SJCRH30 (cell line): ENCODE measurements around the gene SLC35F3. TPM values are rescaled to one million over a fixed set of nuclear protein-coding genes. Genes with fewer than 3 reads are reported as not detected.

Source experiments
- DNase-seq, 2 experiments: peaks; one replicate each; pipeline ENCODE4 v3.0.0-alpha.2; 2015 to 2020
- H3K27ac ChIP-seq: fragments of 250-450 bp; sonication (Bioruptor Pico); 2 replicates; pipeline ENCODE4 v1.5.1; 2020; ENCODE audit warnings: mild to moderate bottlenecking, moderate library complexity
- H3K27me3 ChIP-seq: fragments of 250-450 bp; sonication (Bioruptor Pico); 2 replicates; pipeline ENCODE4 v1.5.1; 2020; ENCODE audit warnings: mild to moderate bottlenecking, moderate library complexity
- H3K36me3 ChIP-seq: fragments of 250-450 bp; sonication (Bioruptor Pico); 2 replicates; pipeline ENCODE4 v1.5.1; 2020; ENCODE audit warnings: mild to moderate bottlenecking, moderate library complexity
- H3K4me1 ChIP-seq: fragments of 250-450 bp; sonication (Bioruptor Pico); 2 replicates; pipeline ENCODE4 v1.5.1; 2020; ENCODE audit warnings: mild to moderate bottlenecking, moderate library complexity
- H3K4me3 ChIP-seq: fragments of 250-450 bp; sonication (Bioruptor Pico); 2 replicates; pipeline ENCODE4 v1.5.1; 2020; ENCODE audit warnings: mild to moderate bottlenecking, moderate library complexity
- H3K9me3 ChIP-seq: fragments of 250-450 bp; sonication (Bioruptor Pico); replicated peaks from 2 replicates; pipeline ENCODE4 v1.5.1; 2020; ENCODE audit warnings: mild to moderate bottlenecking, moderate library complexity
- total RNA-seq: library from RNA; depleted of rRNA; stranded (reverse); fragments of >200 nt; shearing (Covaris generic); gene quantifications from 2 replicates; pipeline ENCODE4 v1.2.3, GENCODE V29; 2014

Gene SLC35F3
- total RNA-seq, 1 experiment from 2014 or later, result not detected

GRCh38 chr1:234072793-234073192 is 168.3 kb downstream of the SLC35F3 start:
- Histone ChIP-seq H3K4me3 (no peak overlapping the region), H3K4me1 (no peaks in the 10 kb centered on the region), H3K36me3 (no peaks in the 10 kb centered on the region), H3K27ac (no peak overlapping the region), H3K9me3 (no peaks in the 10 kb centered on the region), H3K27me3 (no peaks in the 10 kb centered on the region)
- DNase-seq, result no peak

- no peaks in the 10 kb centered on the region for H3K9me3 ChIP-seq
Observed at GRCh38 chr1:234078143-234078542, 173.7 kb downstream of the SLC35F3 start.

GRCh38 chr1:234079896-234080295 is 175.4 kb downstream of the SLC35F3 start:
- no peaks in the 10 kb centered on the region for H3K9me3 ChIP-seq
- no peak for DNase-seq
- no peak overlapping the region for H3K27ac ChIP-seq
- H3K4me1 ChIP-seq, result no peaks in the 10 kb centered on the region
- no peaks in the 10 kb centered on the region for H3K27me3 ChIP-seq
- no peaks in the 10 kb centered on the region for H3K36me3 ChIP-seq
- H3K4me3 ChIP-seq, result no peak overlapping the region

More at GRCh38 chr1:234078143-234078542, 173.7 kb downstream of the SLC35F3 start:
- Histone ChIP-seq H3K4me3 (no peak overlapping the region), H3K27ac (no peak overlapping the region), H3K36me3 (no peaks in the 10 kb centered on the region), H3K4me1 (no peaks in the 10 kb centered on the region), H3K27me3 (no peaks in the 10 kb centered on the region)
- DNase-seq, result no peak

GRCh38 chr1:234083460-234083859 is 179.0 kb downstream of the SLC35F3 start:
- no peaks in the 10 kb centered on the region for H3K4me1 ChIP-seq
- H3K4me3 ChIP-seq, result no peak overlapping the region
- H3K27ac ChIP-seq, result no peak overlapping the region
- no peaks in the 10 kb centered on the region for H3K9me3 ChIP-seq
- H3K27me3 ChIP-seq, result no peaks in the 10 kb centered on the region
- DNase-seq, result no peak
- H3K36me3 ChIP-seq, result no peaks in the 10 kb centered on the region

- no peak overlapping the region for H3K4me3 ChIP-seq
- H3K27ac ChIP-seq, result no peak overlapping the region
- H3K36me3 ChIP-seq, result no peaks in the 10 kb centered on the region
- no peaks in the 10 kb centered on the region for H3K4me1 ChIP-seq
- no peaks in the 10 kb centered on the region for H3K27me3 ChIP-seq
- no peaks in the 10 kb centered on the region for H3K9me3 ChIP-seq
- DNase-seq, result no peak
Observed at GRCh38 chr1:234089396-234089795, 184.9 kb downstream of the SLC35F3 start.

- H3K27me3 ChIP-seq, result no peaks in the 10 kb centered on the region
- H3K27ac ChIP-seq, result no peak overlapping the region
- H3K4me1 ChIP-seq, result no peaks in the 10 kb centered on the region
- DNase-seq, result no peak
- H3K4me3 ChIP-seq, result no peak overlapping the region
- no peaks in the 10 kb centered on the region for H3K9me3 ChIP-seq
- no peaks in the 10 kb centered on the region for H3K36me3 ChIP-seq
Observed at GRCh38 chr1:234090212-234091064, 186.0 kb downstream of the SLC35F3 start.

GRCh38 chr1:234091065-234091401 is 186.6 kb downstream of the SLC35F3 start:
- no peaks in the 10 kb centered on the region for H3K4me1 ChIP-seq
- H3K4me3 ChIP-seq, result no peak overlapping the region
- DNase-seq, result no peak
- H3K27me3 ChIP-seq, result no peaks in the 10 kb centered on the region
- no peaks in the 10 kb centered on the region for H3K9me3 ChIP-seq
- no peak overlapping the region for H3K27ac ChIP-seq
- H3K36me3 ChIP-seq, result no peaks in the 10 kb centered on the region

- no peak overlapping the region for H3K27ac ChIP-seq
- no peak overlapping the region for H3K4me3 ChIP-seq
- no peaks in the 10 kb centered on the region for H3K9me3 ChIP-seq
- DNase-seq, result peak in 1 of 2 experiments; percentile 9
- no peaks in the 10 kb centered on the region for H3K4me1 ChIP-seq
- no peaks in the 10 kb centered on the region for H3K27me3 ChIP-seq
- no peaks in the 10 kb centered on the region for H3K36me3 ChIP-seq
Observed at GRCh38 chr1:234091876-234092275, 187.4 kb downstream of the SLC35F3 start.

GRCh38 chr1:234093107-234093506 is 188.6 kb downstream of the SLC35F3 start:
- Histone ChIP-seq H3K9me3 (no peaks in the 10 kb centered on the region), H3K27ac (no peak overlapping the region), H3K36me3 (no peaks in the 10 kb centered on the region), H3K4me3 (no peak overlapping the region), H3K4me1 (no peaks in the 10 kb centered on the region), H3K27me3 (no peaks in the 10 kb centered on the region)
- no peak for DNase-seq

- Histone ChIP-seq H3K9me3 (no peaks in the 10 kb centered on the region), H3K27ac (no peak overlapping the region), H3K4me3 (no peak overlapping the region), H3K27me3 (no peaks in the 10 kb centered on the region), H3K36me3 (no peaks in the 10 kb centered on the region), H3K4me1 (no peaks in the 10 kb centered on the region)
- DNase-seq, result no peak
Observed at GRCh38 chr1:234093741-234094140, 189.3 kb downstream of the SLC35F3 start.

GRCh38 chr1:234094172-234094571 is 189.7 kb downstream of the SLC35F3 start:
- H3K27me3 ChIP-seq, result no peaks in the 10 kb centered on the region
- H3K27ac ChIP-seq, result no peak overlapping the region
- H3K36me3 ChIP-seq, result no peaks in the 10 kb centered on the region
- H3K9me3 ChIP-seq, result no peaks in the 10 kb centered on the region
- no peaks in the 10 kb centered on the region for H3K4me1 ChIP-seq
- H3K4me3 ChIP-seq, result no peak overlapping the region
- DNase-seq, result no peak

- DNase-seq, result no peak
- no peaks in the 10 kb centered on the region for H3K4me1 ChIP-seq
- H3K4me3 ChIP-seq, result no peak overlapping the region
- no peak overlapping the region for H3K27ac ChIP-seq
- no peaks in the 10 kb centered on the region for H3K9me3 ChIP-seq
- no peaks in the 10 kb centered on the region for H3K27me3 ChIP-seq
- H3K36me3 ChIP-seq, result no peaks in the 10 kb centered on the region
Observed at GRCh38 chr1:234096161-234096770, 191.8 kb downstream of the SLC35F3 start.

- Histone ChIP-seq H3K36me3 (no peaks in the 10 kb centered on the region), H3K4me3 (no peak overlapping the region), H3K27me3 (no peaks in the 10 kb centered on the region), H3K4me1 (no peaks in the 10 kb centered on the region), H3K9me3 (no peaks in the 10 kb centered on the region), H3K27ac (no peak overlapping the region)
- peak in 1 of 2 experiments; percentile 14 for DNase-seq
Observed at GRCh38 chr1:234102583-234102982, 198.1 kb downstream of the SLC35F3 start.

GRCh38 chr1:234103198-234103597 is 198.7 kb downstream of the SLC35F3 start:
- no peak for DNase-seq
- Histone ChIP-seq H3K36me3 (no peaks in the 10 kb centered on the region), H3K9me3 (no peaks in the 10 kb centered on the region), H3K27me3 (no peaks in the 10 kb centered on the region), H3K4me1 (no peaks in the 10 kb centered on the region), H3K27ac (no peak overlapping the region), H3K4me3 (no peak overlapping the region)

- H3K4me3 ChIP-seq, result no peak overlapping the region
- DNase-seq, result no peak
- no peaks in the 10 kb centered on the region for H3K4me1 ChIP-seq
- no peaks in the 10 kb centered on the region for H3K36me3 ChIP-seq
- no peak overlapping the region for H3K27ac ChIP-seq
- H3K9me3 ChIP-seq, result no peaks in the 10 kb centered on the region
- H3K27me3 ChIP-seq, result no peaks in the 10 kb centered on the region
Observed at GRCh38 chr1:234106032-234106431, 201.6 kb downstream of the SLC35F3 start.
